HepG2 (cell line): ENCODE measurements around the gene DYSF. TPM values are rescaled to one million over a fixed set of nuclear protein-coding genes. Genes with fewer than 3 reads are reported as not detected.

Source experiments
- CENPT ChIP-seq: sonication (generic); formaldehyde crosslinking; IDR thresholded peaks from 2 replicates; pipeline ENCODE4 v1.8.0; 2022; ENCODE audit warnings: low read depth, mild to moderate bottlenecking, moderate library complexity, missing genetic modification reagents
- ETV5 ChIP-seq: IDR thresholded peaks from 2 replicates; pipeline ENCODE4 v1.6.1; 2018; ENCODE audit warnings: missing biosample characterization, missing genetic modification reagents, inconsistent platforms, borderline replicate concordance
- GPN1 ChIP-seq: sonication (generic); formaldehyde crosslinking; IDR thresholded peaks from 2 replicates; pipeline ENCODE4 v1.5.1; 2020; ENCODE audit warnings: missing genetic modification reagents, borderline replicate concordance
- HMGA1 ChIP-seq: sonication (generic); formaldehyde crosslinking; conservative IDR thresholded peaks from 2 replicates; pipeline ENCODE4 v1.4.0; 2020; ENCODE audit warnings: missing genetic modification reagents
- LCORL ChIP-seq, 2 experiments: fragments of 450-650 bp in 1 of 2; sonication (generic) in 1 of 2; formaldehyde crosslinking in 1 of 2; IDR thresholded peaks; 2 replicates each; pipeline versions ENCODE4 v1.5.0 to v1.6.1; 2017 to 2020; ENCODE audit warnings: antibody characterized with exemption in 1 of 2, missing genetic modification reagents in 1 of 2
- SOX5 ChIP-seq: IDR thresholded peaks from 2 replicates; pipeline ENCODE4 v1.6.1; 2016; ENCODE audit warnings: borderline replicate concordance
- STAT5B ChIP-seq: sonication (generic); formaldehyde crosslinking; IDR thresholded peaks from 2 replicates; pipeline ENCODE4 v1.4.0; 2020; ENCODE audit warnings: missing genetic modification reagents
- ZNF180 ChIP-seq: sonication (generic); formaldehyde crosslinking; IDR thresholded peaks from 2 replicates; pipeline ENCODE4 v1.4.0; 2020; ENCODE audit warnings: low read depth, missing genetic modification reagents, borderline replicate concordance
- ZNF781 ChIP-seq: sonication (generic); formaldehyde crosslinking; IDR thresholded peaks from 2 replicates; pipeline ENCODE4 v1.5.1; 2020; ENCODE audit warnings: borderline replicate concordance, mild to moderate bottlenecking, missing genetic modification reagents; ENCODE audit errors: not compliant biosample characterization
- ZSCAN31 ChIP-seq: sonication (generic); formaldehyde crosslinking; IDR thresholded peaks from 2 replicates; pipeline ENCODE4 v1.5.0; 2020; ENCODE audit warnings: low read depth, mild to moderate bottlenecking, missing genetic modification reagents
- polyA plus RNA-seq, 8 experiments: library from polyadenylated mRNA; depleted of rRNA in 3 of 8; stranded (reverse) in 7 of 8; unstranded in 1 of 8; fragments of >200 nt; fragmentation: Illumina TruSeq in 4 of 8; extraction: Trizol in 4 of 8; gene quantifications; 2 replicates each; pipeline versions ENCODE4 v1.2.1 to v1.2.3, GENCODE V29; 2011 to 2016; ENCODE audit warnings: low read depth in 4 of 8, missing spikeins in 1 of 8, mixed read lengths in 1 of 8; ENCODE audit not compliant: insufficient read depth in 1 of 8
- total RNA-seq, 5 experiments: library from RNA; depleted of rRNA; stranded (reverse); fragments of >200 nt; fragmentation: Illumina TruSeq; extraction: Trizol; gene quantifications; 2 replicates each; pipeline ENCODE4 v1.2.3, GENCODE V29; 2016; ENCODE audit warnings: low read depth in 1 of 5
- TF ChIP-seq, protein P1 (sequence below): sonication (generic); formaldehyde crosslinking; IDR thresholded peaks from 2 replicates; pipeline ENCODE4 v1.8.1; 2023; ENCODE audit warnings: missing genetic modification reagents, inconsistent platforms, borderline replicate concordance
- TF ChIP-seq, protein P2 (sequence below): sonication (generic); formaldehyde crosslinking; IDR thresholded peaks from 2 replicates; pipeline ENCODE4 v1.4.0; 2020; ENCODE audit warnings: mild to moderate bottlenecking, missing genetic modification reagents, borderline replicate concordance
- TF ChIP-seq, protein P3 (sequence below): sonication (generic); formaldehyde crosslinking; IDR thresholded peaks from 2 replicates; pipeline ENCODE4 v1.4.0; 2020; ENCODE audit warnings: mild to moderate bottlenecking, missing genetic modification reagents

Gene DYSF
- total and polyA plus RNA-seq, 2 of the 13 experiments (the other 11 are each of a cell fraction or from before 2014, with no cell fraction given): 0.15 to 2.4 TPM

DNA sequence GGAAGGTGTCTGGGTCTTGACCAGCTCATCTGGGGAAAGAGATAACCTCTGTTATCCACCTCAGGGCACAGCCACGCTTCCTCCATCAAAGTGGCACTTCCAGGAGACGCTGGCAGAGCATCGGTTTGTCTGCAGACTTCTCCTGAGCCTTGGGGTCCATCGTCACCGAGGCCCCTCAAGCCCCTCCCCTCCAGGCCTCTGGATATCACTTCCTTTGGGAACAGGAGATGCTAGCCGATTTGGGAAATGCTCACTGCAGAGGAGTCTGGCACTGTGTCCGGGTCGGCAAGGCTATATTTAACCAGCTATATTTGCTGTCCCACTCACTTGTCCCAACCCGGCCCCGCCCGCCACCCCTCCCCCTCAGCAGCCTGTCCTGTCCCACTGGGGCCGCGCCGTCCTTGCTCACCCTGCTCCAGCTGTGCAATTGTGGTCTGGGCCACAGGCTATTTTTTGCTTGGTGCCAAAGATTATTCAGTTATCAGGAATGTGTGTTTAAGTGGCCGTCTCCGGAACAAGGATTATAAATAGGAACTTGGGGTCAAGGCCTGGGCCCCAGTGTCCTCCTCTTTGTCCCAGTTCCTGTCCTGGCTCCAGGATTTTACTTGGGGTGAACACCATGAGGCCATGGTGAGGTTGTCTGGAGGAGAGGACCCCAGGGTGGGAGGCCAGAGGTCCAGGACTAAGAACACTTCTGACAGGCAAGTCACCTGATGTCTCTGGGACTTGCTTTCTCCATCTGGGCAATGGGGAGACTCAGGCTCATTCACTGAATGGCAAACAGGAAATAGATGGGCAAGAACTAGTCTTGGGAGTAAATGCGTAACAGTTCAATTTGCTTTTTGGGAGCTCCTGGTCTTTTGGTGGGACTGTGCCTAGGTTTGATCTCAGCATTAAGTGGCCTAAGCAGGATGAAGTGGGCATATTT is 263.6 kb downstream of the DYSF start (continued):
- TF ChIP-seq, protein P1, sequence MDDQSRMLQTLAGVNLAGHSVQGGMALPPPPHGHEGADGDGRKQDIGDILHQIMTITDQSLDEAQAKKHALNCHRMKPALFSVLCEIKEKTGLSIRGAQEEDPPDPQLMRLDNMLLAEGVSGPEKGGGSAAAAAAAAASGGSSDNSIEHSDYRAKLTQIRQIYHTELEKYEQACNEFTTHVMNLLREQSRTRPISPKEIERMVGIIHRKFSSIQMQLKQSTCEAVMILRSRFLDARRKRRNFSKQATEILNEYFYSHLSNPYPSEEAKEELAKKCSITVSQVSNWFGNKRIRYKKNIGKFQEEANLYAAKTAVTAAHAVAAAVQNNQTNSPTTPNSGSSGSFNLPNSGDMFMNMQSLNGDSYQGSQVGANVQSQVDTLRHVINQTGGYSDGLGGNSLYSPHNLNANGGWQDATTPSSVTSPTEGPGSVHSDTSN (CRISPR knock-in tag): no peak
- TF ChIP-seq, protein P2, sequence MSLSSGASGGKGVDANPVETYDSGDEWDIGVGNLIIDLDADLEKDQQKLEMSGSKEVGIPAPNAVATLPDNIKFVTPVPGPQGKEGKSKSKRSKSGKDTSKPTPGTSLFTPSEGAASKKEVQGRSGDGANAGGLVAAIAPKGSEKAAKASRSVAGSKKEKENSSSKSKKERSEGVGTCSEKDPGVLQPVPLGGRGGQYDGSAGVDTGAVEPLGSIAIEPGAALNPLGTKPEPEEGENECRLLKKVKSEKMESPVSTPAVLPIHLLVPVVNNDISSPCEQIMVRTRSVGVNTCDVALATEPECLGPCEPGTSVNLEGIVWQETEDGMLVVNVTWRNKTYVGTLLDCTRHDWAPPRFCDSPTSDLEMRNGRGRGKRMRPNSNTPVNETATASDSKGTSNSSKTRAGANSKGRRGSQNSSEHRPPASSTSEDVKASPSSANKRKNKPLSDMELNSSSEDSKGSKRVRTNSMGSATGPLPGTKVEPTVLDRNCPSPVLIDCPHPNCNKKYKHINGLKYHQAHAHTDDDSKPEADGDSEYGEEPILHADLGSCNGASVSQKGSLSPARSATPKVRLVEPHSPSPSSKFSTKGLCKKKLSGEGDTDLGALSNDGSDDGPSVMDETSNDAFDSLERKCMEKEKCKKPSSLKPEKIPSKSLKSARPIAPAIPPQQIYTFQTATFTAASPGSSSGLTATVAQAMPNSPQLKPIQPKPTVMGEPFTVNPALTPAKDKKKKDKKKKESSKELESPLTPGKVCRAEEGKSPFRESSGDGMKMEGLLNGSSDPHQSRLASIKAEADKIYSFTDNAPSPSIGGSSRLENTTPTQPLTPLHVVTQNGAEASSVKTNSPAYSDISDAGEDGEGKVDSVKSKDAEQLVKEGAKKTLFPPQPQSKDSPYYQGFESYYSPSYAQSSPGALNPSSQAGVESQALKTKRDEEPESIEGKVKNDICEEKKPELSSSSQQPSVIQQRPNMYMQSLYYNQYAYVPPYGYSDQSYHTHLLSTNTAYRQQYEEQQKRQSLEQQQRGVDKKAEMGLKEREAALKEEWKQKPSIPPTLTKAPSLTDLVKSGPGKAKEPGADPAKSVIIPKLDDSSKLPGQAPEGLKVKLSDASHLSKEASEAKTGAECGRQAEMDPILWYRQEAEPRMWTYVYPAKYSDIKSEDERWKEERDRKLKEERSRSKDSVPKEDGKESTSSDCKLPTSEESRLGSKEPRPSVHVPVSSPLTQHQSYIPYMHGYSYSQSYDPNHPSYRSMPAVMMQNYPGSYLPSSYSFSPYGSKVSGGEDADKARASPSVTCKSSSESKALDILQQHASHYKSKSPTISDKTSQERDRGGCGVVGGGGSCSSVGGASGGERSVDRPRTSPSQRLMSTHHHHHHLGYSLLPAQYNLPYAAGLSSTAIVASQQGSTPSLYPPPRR: no peak; the same call in 1 of the 2 replicates
- TF ChIP-seq SOX5 (CRISPR knock-in tag) (0 out of 2 replicates have a peak, but pooled peaks have one; percentile 51), ZSCAN31 (no peak), HMGA1 (CRISPR knock-in tag) (no peak), ETV5 (CRISPR knock-in tag) (peak; percentile 62; the same call in 1 of the 2 replicates), CENPT (CRISPR knock-in tag) (no peak), GPN1 (CRISPR knock-in tag) (no peak), STAT5B (CRISPR knock-in tag) (no peak), ZNF180 (CRISPR knock-in tag) (no peak), ZNF781 (CRISPR knock-in tag) (no peak), LCORL (IDR thresholded peaks at IDR 0.05) (no peak), LCORL (CRISPR knock-in tag; IDR thresholded peaks at IDR 0.05) (peak; percentile 69)
- TF ChIP-seq, protein P3, sequence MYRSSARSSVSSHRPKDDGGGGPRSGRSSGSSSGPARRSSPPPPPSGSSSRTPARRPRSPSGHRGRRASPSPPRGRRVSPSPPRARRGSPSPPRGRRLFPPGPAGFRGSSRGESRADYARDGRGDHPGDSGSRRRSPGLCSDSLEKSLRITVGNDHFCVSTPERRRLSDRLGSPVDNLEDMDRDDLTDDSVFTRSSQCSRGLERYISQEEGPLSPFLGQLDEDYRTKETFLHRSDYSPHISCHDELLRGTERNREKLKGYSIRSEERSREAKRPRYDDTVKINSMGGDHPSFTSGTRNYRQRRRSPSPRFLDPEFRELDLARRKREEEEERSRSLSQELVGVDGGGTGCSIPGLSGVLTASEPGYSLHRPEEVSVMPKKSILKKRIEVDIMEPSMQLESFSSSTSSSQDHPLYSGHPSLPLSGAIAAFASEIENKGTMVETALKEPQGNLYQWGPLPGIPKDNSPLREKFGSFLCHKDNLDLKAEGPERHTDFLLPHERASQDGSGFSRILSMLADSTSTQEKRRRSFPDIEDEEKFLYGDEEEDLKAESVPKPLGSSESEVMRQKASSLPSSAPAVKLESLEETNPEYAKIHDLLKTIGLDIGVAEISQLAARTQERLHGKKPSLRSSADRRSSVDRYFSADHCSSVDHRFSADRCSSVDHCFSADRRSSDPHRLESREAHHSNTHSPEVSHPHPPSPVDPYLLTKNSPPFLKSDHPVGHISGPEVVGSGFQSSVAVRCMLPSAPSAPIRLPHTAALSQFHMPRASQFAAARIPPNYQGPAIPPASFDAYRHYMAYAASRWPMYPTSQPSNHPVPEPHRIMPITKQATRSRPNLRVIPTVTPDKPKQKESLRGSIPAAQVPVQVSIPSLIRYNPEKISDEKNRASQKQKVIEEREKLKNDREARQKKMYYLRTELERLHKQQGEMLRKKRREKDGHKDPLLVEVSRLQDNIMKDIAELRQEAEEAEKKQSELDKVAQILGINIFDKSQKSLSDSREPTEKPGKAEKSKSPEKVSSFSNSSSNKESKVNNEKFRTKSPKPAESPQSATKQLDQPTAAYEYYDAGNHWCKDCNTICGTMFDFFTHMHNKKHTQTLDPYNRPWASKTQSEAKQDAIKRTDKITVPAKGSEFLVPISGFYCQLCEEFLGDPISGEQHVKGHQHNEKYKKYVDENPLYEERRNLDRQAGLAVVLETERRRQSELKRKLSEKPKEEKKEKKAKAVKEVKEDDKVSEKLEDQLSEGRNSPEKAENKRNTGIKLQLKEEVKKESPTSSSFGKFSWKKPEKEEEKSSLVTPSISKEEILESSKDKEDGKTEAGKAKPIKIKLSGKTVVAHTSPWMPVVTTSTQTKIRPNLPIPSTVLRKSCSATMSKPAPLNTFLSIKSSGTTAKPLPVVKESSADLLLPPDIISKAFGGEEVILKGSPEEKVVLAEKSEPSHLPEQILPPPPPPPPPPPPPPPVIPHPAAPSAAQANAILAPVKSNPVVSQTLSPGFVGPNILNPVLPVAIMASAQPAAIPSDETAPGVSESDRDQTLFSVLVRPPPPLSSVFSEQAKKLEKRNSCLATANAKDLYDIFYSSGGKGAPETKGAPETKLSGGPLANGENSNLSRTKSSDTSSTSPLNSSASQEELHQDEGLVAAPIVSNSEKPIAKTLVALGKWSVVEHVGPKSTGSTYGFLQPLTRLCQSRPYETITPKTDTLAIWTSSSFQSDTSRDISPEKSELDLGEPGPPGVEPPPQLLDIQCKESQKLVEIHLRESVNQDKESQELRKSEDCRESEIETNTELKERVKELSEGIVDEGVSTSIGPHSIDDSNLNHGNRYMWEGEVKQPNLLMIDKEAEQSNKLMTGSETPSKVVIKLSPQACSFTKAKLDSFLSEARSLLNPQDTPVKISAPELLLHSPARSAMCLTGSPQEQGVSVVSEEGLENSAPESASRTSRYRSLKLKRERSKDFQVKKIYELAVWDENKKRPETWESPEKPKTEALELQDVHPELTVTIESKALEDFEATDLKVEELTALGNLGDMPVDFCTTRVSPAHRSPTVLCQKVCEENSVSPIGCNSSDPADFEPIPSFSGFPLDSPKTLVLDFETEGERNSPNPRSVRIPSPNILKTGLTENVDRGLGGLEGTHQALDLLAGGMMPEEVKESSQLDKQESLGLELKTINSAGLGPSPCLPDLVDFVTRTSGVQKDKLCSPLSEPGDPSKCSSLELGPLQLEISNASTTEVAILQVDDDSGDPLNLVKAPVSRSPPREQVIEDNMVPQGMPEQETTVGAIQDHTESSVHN (CRISPR knock-in tag): no peak
